Thyroid gland (tissue), 4 donors: ENCODE data around the gene RTTN.

Experiments used
- CTCF ChIP-seq, 6 experiments: fragments of 200-600 bp in 3 of 6; fragments of 450-650 bp in 3 of 6; sonication (generic) in 3 of 6; IDR thresholded peaks; one replicate each; pipeline ENCODE4 v1.5.1; 2016 to 2019; ENCODE audit warnings: antibody characterized with exemption in 6 of 6, mild to moderate bottlenecking in 2 of 6, inconsistent platforms in 1 of 6, moderate library complexity in 1 of 6
- POLR2A ChIP-seq, 2 donors: fragments of 450-650 bp; IDR thresholded peaks; one replicate each; pipeline ENCODE4 v1.6.1; 2017; ENCODE audit warnings: antibody characterized with exemption in 2 of 2, mild to moderate bottlenecking in 2 of 2, moderate library complexity in 1 of 2

- no peak for TF ChIP-seq CTCF (IDR thresholded peaks at IDR 0.05)
- TF ChIP-seq POLR2A (IDR thresholded peaks at IDR 0.05): no peak
Observed at GRCh38 chr18:70019136-70019535, 186.4 kb downstream of the RTTN start.
